ENCODE data around the gene SATB1.

Gene SATB1

DNA sequence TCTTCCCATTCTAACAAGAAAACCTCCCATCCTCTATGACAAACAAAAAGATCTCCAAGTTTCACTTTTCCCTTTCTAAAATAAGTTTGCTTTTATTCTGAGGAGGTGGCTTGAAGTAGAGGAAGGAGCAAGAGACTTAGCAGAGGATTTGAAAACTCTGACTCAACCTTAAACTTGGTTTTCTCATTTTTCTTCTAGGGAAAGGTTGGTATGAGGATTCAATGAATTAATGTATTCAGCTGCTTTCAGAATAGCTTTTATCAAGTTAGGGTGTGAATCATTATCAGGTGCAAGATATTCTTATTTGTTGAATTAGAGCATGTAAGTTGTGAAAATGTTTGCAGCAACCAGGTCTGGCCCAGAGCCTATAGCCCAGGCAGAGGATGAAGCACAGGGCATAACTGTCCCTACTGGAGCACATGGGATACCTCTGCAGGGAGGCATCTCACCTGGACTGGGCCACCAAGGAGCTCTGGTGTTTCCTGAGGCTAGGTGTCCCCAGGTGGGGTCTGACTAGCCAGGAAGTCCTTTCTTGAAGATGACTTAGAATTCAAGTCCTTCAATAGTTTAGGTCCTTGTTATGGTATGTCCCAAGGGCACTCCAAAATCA lies 42.3 kb downstream of the SATB1 start:
- no peak for TF ChIP-seq CTCF (IDR thresholded peaks at IDR 0.05; ENCODE audit: control extremely low read depth, extremely low read depth, low read depth, missing control alignments)
- CTCF ChIA-PET = interaction anchor here (1.1 kb wide), 1 partner anchor 10 kb away, joined by 3 read pairs; no protein-coding TSS in a partner anchor
- POLR2A ChIA-PET = no interaction called here
- no peak for DNase-seq (ENCODE audit: extremely low spot score)

DNA sequence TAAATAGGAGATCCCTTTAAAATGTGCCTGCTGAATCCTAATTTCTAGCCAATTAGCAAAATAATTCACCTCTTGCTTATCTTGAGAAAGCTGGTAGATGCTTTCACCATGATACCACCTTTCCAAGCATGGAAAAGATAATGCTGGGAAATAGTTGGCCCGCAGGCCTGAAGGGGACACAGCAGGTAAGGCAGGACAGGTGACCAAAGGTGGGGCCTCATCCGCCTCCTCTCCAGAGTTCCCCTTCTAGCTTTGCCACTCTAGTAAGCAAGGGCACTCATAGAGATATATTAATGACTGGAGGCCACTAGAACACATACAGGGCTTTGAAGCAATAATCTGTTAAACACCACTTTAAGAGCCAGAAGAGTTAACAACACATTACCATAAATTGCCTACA lies 45.5 kb downstream of the SATB1 start:
- DNase-seq (ENCODE audit: extremely low spot score) = no peak
- POLR2A ChIA-PET = no interaction called here
- CTCF ChIA-PET = interaction anchor here (1.0 kb wide), 1 partner anchor 16 kb away, joined by 3 read pairs; no protein-coding TSS in a partner anchor

GRCh38 chr3:18378218-18378617 lies 46.9 kb downstream of the SATB1 start:
- ChIA-PET POLR2A (no interaction called here), CTCF (no interaction called here)
- no peak for DNase-seq (ENCODE audit: extremely low spot score)
- no peak for TF ChIP-seq CTCF (IDR thresholded peaks at IDR 0.05; ENCODE audit: control extremely low read depth, extremely low read depth, low read depth, missing control alignments)

More for the DNA sequence above, 45.5 kb downstream of the SATB1 start:
- no peak for TF ChIP-seq CTCF (IDR thresholded peaks at IDR 0.05; ENCODE audit: control extremely low read depth, extremely low read depth, low read depth, missing control alignments)

DNA sequence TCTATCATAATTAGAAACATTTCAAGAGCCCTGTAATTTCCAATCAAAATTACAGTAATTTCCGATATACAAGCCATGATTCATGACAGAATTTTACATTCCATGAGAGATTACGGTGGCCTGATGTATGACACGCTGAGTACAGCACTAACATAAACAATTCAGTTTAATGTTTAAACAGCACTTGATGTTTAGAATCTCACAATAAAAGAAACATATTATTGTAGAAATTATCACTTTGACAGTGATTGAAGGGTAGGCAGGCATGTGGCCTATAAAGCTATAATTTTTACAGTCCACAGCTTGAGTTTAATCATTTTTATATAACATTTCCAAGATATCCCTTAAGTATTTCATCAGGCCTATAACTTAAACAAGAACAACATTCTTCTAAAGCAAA lies 48.5 kb downstream of the SATB1 start:
- CTCF ChIA-PET = interaction anchor here (1.1 kb wide), 1 partner anchor 31 kb away, joined by 4 read pairs; no protein-coding TSS in a partner anchor
- POLR2A ChIA-PET = no interaction called here
- DNase-seq (ENCODE audit: extremely low spot score) = no peak
- no peak for TF ChIP-seq CTCF (IDR thresholded peaks at IDR 0.05; ENCODE audit: control extremely low read depth, extremely low read depth, low read depth, missing control alignments)

DNA sequence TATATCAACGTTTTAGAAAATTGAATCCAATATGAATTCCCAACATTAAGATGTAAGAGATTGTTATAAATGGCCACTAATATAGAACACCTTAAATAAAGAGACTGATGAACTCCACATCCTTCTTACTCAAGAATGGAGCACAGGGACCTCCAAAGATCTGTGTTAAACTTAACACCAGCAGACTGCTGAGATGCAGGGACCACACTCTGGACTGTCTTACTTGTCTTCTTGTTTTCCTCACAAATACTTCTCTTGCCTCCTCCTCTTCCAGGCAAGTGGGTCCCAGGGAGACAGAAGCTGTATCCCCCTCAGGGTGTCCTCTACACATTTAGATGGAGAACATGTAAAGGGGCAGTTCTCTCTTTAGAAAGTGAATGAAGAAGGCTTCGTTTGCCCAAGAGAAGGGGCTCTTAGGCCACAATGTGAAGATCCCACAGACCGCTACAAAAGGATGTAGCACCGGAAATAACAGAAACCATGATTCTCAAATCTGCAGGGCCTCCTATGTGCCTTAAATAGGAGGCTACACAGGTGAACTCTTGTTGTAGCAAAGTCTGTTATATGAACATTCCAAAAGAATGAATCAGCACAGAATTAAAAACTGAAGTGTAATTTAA lies 52.2 kb downstream of the SATB1 start:
- CTCF ChIA-PET = interaction anchor here (0.9 to 1.1 kb wide), 2 partner anchors 22 to 478 kb away, joined by 3 read pairs; no protein-coding TSS in a partner anchor
- no peak for DNase-seq (ENCODE audit: extremely low spot score)
- no peak for TF ChIP-seq CTCF (IDR thresholded peaks at IDR 0.05; ENCODE audit: control extremely low read depth, extremely low read depth, low read depth, missing control alignments)
- POLR2A ChIA-PET = no interaction called here

GRCh38 chr3:18370672-18371071 lies 54.5 kb downstream of the SATB1 start:
- CTCF ChIA-PET = interaction anchor here (2.1 kb wide), 1 partner anchor 11 kb away, joined by 5 read pairs; no protein-coding TSS in a partner anchor
- POLR2A ChIA-PET = no interaction called here
- no peak for DNase-seq (ENCODE audit: extremely low spot score)
- TF ChIP-seq CTCF (IDR thresholded peaks at IDR 0.05; ENCODE audit: control extremely low read depth, extremely low read depth, low read depth, missing control alignments) = no peak

Data from GM10248 (cell line).